ENCODE data around the gene TPRN.

Gene TPRN

DNA sequence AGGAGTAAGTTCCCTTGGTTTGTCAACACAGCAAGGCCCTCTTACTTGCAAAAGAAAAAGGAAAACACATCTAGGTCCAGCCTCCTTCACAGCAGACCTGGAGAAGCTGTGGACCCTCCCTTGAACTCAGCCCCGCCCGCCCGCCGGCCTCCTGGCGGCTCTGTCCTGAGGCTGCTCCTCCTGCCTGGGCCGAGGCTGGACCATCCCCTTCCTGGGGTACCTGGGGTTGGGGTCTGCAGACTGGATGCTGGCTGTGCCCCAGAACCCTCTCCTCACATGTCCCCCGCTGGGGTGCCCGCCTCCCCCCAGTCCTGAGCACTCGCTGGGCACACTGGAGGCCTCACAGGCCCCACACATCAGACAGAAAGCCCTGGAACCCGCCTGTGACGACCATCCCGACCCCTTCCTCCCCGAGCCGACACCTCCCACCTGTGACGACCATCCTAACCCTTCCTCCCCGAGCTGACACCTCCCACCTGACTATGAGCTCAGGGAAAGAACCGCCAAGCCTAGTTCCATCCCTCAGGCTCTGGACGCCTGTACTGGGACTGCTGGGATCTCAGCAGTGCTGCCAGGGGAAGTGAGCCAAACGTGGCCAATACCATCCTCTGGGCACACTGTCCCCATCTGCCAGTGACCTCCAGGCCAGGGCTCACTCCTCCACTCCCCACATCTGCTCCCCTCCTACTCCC lies 21.5 kb downstream of the TPRN start:
- Histone ChIP-seq H3K9me3 (ENCODE audit: low read length) (no peaks in the 10 kb centered on the region), H3K27me3 (ENCODE audit: control insufficient read depth in 1 of 2, insufficient read depth in 2 of 2, low read length in 2 of 2) (peaks cover 0 to 4% of the 10 kb centered on the region in 2 donors), H3K4me3 (ENCODE audit: low read depth in 1 of 2, low read length in 2 of 2) (no peak overlapping the region), H3K27ac (ENCODE audit: low read depth, low read length) (no peak overlapping the region), H3K9ac (ENCODE audit: low read length) (no peak overlapping the region), H3K4me1 (ENCODE audit: insufficient read depth, low read length) (no peaks in the 10 kb centered on the region), H3K36me3 (ENCODE audit: insufficient read depth, low read length) (peaks cover 43% of the 10 kb centered on the region)

GRCh38 chr9:137178201-137178938 lies 22.2 kb downstream of the TPRN start:
- Histone ChIP-seq H3K4me3 (ENCODE audit: low read depth in 1 of 2, low read length in 2 of 2) (no peak overlapping the region), H3K27me3 (ENCODE audit: control insufficient read depth in 1 of 2, insufficient read depth in 2 of 2, low read length in 2 of 2) (peaks cover 0 to 6% of the 10 kb centered on the region in 2 donors), H3K9me3 (ENCODE audit: low read length) (no peaks in the 10 kb centered on the region), H3K4me1 (ENCODE audit: insufficient read depth, low read length) (no peaks in the 10 kb centered on the region), H3K36me3 (ENCODE audit: insufficient read depth, low read length) (peaks cover 36% of the 10 kb centered on the region), H3K27ac (ENCODE audit: low read depth, low read length) (no peak overlapping the region), H3K9ac (ENCODE audit: low read length) (no peak overlapping the region)

- H3K9ac ChIP-seq (ENCODE audit: low read length), result no peak overlapping the region
- peaks cover 0 to 19% of the 10 kb centered on the region in 2 donors for H3K27me3 ChIP-seq (ENCODE audit: control insufficient read depth in 1 of 2, insufficient read depth in 2 of 2, low read length in 2 of 2)
- H3K4me3 ChIP-seq (ENCODE audit: low read depth in 1 of 2, low read length in 2 of 2), result no peak overlapping the region
- H3K27ac ChIP-seq (ENCODE audit: low read depth, low read length), result no peak overlapping the region
- no peaks in the 10 kb centered on the region for H3K9me3 ChIP-seq (ENCODE audit: low read length)
- H3K4me1 ChIP-seq (ENCODE audit: insufficient read depth, low read length), result no peaks in the 10 kb centered on the region
- H3K36me3 ChIP-seq (ENCODE audit: insufficient read depth, low read length), result peaks cover 25% of the 10 kb centered on the region
These were observed 24.0 kb downstream of the TPRN start for GRCh38 chr9:137176302-137177182.

GRCh38 chr9:137175345-137175961 lies 25.1 kb downstream of the TPRN start:
- Histone ChIP-seq H3K27ac (ENCODE audit: low read depth, low read length) (no peak overlapping the region), H3K4me1 (ENCODE audit: insufficient read depth, low read length) (no peaks in the 10 kb centered on the region), H3K9ac (ENCODE audit: low read length) (no peak overlapping the region), H3K27me3 (ENCODE audit: control insufficient read depth in 1 of 2, insufficient read depth in 2 of 2, low read length in 2 of 2) (peaks cover 3 to 30% of the 10 kb centered on the region in 2 donors), H3K9me3 (ENCODE audit: low read length) (no peaks in the 10 kb centered on the region), H3K36me3 (ENCODE audit: insufficient read depth, low read length) (peaks cover 17% of the 10 kb centered on the region), H3K4me3 (ENCODE audit: low read depth in 1 of 2, low read length in 2 of 2) (no peak overlapping the region)

DNA sequence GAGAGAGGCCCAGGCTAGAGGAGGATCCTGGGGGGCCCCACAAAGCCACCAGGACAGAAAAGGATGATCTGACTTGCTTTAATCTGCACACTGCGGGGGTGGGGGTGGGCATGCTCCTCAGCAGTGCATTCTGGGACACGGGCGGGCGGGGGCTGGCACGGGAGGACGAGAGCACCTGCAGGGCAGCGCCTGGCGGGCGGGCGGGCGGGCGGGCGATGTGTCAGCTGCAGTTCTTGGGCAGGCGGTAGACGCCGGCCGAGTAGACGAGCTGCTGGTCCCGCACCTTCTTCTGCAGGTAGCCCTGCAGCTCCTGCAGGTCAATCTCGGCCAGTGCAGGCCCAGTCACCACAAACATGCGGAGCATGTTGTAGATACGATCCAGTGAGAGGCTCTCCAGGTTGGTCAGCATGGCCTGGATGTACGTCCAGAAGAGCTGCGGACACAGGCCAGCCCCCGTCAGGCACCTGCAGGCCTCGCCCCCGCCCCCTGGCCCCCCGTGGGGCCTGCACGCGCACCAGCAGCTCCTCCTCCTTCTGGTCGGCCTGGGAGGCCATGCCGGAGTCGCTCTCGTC lies 25.7 kb downstream of the TPRN start:
- Histone ChIP-seq H3K9me3 (ENCODE audit: low read length) (no peaks in the 10 kb centered on the region), H3K27ac (ENCODE audit: low read depth, low read length) (no peak overlapping the region), H3K36me3 (ENCODE audit: insufficient read depth, low read length) (peaks cover 10% of the 10 kb centered on the region), H3K4me3 (ENCODE audit: low read depth in 1 of 2, low read length in 2 of 2) (no peak overlapping the region), H3K27me3 (ENCODE audit: control insufficient read depth in 1 of 2, insufficient read depth in 2 of 2, low read length in 2 of 2) (peaks cover 6 to 36% of the 10 kb centered on the region in 2 donors), H3K4me1 (ENCODE audit: insufficient read depth, low read length) (no peaks in the 10 kb centered on the region), H3K9ac (ENCODE audit: low read length) (no peak overlapping the region)

DNA sequence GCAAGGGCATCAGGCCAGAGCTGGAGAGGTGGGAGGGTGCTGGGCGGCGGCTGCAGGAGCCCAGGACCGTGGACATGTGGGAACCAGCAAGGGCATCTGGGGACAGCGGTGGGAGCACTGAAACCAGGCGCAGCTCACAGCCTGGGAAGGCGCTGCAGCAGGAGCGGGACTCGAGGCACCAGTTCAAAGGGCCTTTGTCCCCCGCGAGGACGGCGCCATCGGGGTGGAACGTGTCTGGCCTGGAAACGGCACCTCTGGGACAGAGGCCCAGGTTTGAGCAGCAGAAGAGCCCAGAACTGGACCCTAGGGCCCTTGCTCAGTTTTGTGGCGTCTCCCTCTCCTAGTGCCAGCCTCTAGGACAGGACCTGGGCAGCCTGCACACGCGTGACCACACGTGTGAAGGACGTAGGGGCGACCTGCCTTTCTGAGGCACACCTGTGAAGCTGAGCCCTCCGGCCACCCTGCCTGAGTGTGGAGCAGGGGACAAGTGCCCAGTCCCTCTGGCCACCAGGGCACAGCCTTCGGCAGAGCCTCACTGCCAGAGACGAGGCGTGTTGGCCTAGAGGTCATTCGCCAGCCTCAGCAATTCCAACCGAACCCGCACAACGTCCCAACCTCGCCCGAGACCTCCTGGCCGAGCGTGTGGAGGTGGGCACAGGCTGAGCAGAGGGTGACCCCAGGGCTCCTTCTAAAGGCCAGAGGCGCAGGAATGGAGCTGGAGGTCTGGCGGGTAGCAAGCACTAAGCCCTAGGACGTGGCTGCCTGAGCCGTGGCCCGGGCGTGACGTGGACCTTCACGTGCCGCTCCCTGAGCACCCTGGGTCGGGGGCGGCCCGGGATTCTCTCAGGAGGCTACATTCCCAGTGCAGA lies 26.5 kb downstream of the TPRN start:
- H3K4me1 ChIP-seq (ENCODE audit: insufficient read depth, low read length), result no peaks in the 10 kb centered on the region
- H3K36me3 ChIP-seq (ENCODE audit: insufficient read depth, low read length), result peaks cover 3% of the 10 kb centered on the region
- no peak overlapping the region for H3K27ac ChIP-seq (ENCODE audit: low read depth, low read length)
- no peak overlapping the region for H3K4me3 ChIP-seq (ENCODE audit: low read depth in 1 of 2, low read length in 2 of 2)
- H3K9ac ChIP-seq (ENCODE audit: low read length), result no peak overlapping the region
- peaks cover 6 to 44% of the 10 kb centered on the region in 2 donors for H3K27me3 ChIP-seq (ENCODE audit: control insufficient read depth in 1 of 2, insufficient read depth in 2 of 2, low read length in 2 of 2)
- no peaks in the 10 kb centered on the region for H3K9me3 ChIP-seq (ENCODE audit: low read length)

DNA sequence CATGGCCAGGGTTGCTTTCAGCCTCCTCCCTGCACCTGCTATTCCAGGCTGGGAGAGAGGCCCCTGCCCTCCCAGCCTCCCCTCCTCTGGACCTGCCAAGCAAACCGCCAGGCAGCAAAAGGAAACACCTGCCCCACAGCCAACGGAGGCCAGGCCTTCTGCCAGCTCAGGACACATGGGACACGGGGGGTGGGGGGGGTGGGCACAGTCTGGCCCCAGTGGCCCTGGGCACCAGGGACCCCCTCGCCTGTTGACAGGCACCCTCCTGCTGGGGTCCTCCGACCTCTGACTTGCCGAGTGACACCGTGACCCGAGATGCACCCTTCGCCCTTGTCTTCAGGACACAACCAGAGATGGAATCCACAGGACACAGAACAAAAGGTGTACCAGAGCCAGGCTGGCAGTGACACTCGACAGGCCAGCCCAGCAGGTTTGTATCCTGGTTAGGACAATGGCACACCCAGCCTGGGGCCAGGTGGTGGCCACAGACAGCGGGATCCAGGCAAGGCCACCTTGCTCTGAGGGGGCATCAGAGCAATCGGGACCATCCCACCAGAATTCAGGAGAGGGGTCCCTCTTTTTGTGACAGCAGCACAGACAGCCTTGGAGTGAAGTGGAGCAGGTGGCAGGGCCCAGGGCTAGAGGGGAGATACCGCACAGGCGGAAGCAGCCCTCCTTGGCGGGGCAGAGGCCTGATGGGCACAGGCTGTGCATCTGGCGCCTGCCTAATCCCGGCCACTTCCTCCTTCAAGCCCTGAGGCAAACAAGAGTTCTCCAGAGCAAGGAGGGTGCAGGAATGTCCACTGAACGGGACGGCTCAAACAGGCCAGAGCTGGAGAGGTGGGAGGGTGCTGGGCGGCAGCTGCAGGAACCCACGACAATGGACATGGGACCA lies 27.4 kb downstream of the TPRN start:
- Histone ChIP-seq H3K9ac (ENCODE audit: low read length) (no peak overlapping the region), H3K4me1 (ENCODE audit: insufficient read depth, low read length) (no peaks in the 10 kb centered on the region), H3K9me3 (ENCODE audit: low read length) (no peaks in the 10 kb centered on the region), H3K36me3 (ENCODE audit: insufficient read depth, low read length) (no peaks in the 10 kb centered on the region), H3K27me3 (ENCODE audit: control insufficient read depth in 1 of 2, insufficient read depth in 2 of 2, low read length in 2 of 2) (peaks cover 6 to 48% of the 10 kb centered on the region in 2 donors), H3K27ac (ENCODE audit: low read depth, low read length) (no peak overlapping the region), H3K4me3 (ENCODE audit: low read depth in 1 of 2, low read length in 2 of 2) (no peak overlapping the region)

DNA sequence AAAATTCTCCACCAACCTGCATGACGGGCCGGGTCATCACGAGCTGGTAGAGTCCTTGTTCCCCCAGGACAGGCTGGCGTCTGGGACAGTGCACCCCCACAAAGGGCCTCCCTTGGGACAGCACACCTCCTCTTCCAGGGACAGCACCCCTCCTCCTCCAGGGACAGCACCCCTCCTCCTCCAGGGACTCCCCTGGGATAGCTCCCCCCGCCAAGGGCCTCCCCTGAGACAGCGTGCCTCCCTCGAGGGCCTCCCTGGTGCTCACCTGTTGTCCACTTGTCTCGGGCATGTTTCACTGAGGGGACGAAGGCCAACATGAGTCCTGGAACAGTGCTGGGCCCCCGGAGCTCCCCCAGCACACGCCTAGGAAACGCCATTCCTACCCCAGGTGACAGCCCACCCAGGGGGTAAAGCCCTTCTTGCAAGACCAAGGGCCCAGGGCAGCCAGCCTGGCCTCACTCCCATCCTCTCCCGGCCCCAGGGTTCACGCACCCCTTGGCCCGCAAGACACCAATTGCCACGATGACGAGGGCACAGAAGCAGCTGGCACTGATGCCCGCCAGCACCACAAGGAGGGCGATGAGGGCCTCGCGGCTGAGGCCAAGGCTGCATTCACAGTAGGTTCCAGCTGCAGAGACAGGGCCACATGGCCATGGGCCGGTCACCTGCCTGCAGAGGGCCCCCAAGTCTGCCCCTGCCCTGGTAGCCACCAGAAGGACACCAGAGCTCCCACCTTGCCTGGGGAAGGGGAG lies 29.2 kb downstream of the TPRN start:
- Histone ChIP-seq H3K9ac (ENCODE audit: low read length) (no peak overlapping the region), H3K9me3 (ENCODE audit: low read length) (no peaks in the 10 kb centered on the region), H3K4me3 (ENCODE audit: low read depth in 1 of 2, low read length in 2 of 2) (no peak overlapping the region), H3K36me3 (ENCODE audit: insufficient read depth, low read length) (no peaks in the 10 kb centered on the region), H3K4me1 (ENCODE audit: insufficient read depth, low read length) (no peaks in the 10 kb centered on the region), H3K27ac (ENCODE audit: low read depth, low read length) (no peak overlapping the region), H3K27me3 (ENCODE audit: control insufficient read depth in 1 of 2, insufficient read depth in 2 of 2, low read length in 2 of 2) (peaks cover 13 to 66% of the 10 kb centered on the region in 2 donors)

GRCh38 chr9:137170486-137171148 lies 29.9 kb downstream of the TPRN start:
- H3K4me1 ChIP-seq (ENCODE audit: insufficient read depth, low read length), result no peaks in the 10 kb centered on the region
- no peak overlapping the region for H3K9ac ChIP-seq (ENCODE audit: low read length)
- no peak overlapping the region for H3K4me3 ChIP-seq (ENCODE audit: low read depth in 1 of 2, low read length in 2 of 2)
- peaks cover 14 to 73% of the 10 kb centered on the region in 2 donors for H3K27me3 ChIP-seq (ENCODE audit: control insufficient read depth in 1 of 2, insufficient read depth in 2 of 2, low read length in 2 of 2)
- H3K36me3 ChIP-seq (ENCODE audit: insufficient read depth, low read length), result no peaks in the 10 kb centered on the region
- H3K9me3 ChIP-seq (ENCODE audit: low read length), result no peaks in the 10 kb centered on the region
- no peak overlapping the region for H3K27ac ChIP-seq (ENCODE audit: low read depth, low read length)

Data from muscle layer of colon (tissue), 2 donors.